ENCODE data around the gene NET1. TPM values are rescaled to one million over a fixed set of nuclear protein-coding genes. Genes with fewer than 3 reads are reported as not detected.

NET1 gene
- total RNA-seq, 4 donors from 2014 or later, result 90.0 to 311 (median 289) TPM

- Histone ChIP-seq H3K36me3 (no peaks in the 10 kb centered on the region), H3K9me3 (no peaks in the 10 kb centered on the region), H3K27me3 (no peaks in the 10 kb centered on the region), H3K27ac (no peak overlapping the region), H3K4me3 (no peak overlapping the region), H3K4me1 (no peaks in the 10 kb centered on the region)
- intact Hi-C loops (cut with DNase I; ENCODE audit: low total_unique reads), result no loop called here
- WGBS, 2 donors (ENCODE audit: low coverage in 1 of 2), result 86% methylated on average over 2 of the region's 2 CpGs; no CpG with 5 or more reads in 1 of the 2 donors
- in situ Hi-C loops (cut with MboI; ENCODE audit: low pct_ligation_motif_present in 1 of 4, low pct_unique_long_range_greater_than_20kb in 1 of 4, low sequenced_read_pairs in 3 of 4), result loop anchor here (10.0 to 25.0 kb wide), 2 partner anchors 536 to 544 kb away; partner anchors contain the start of gene AKR1E2 (in 1 of the 4)
- TF ChIP-seq, protein P1, sequence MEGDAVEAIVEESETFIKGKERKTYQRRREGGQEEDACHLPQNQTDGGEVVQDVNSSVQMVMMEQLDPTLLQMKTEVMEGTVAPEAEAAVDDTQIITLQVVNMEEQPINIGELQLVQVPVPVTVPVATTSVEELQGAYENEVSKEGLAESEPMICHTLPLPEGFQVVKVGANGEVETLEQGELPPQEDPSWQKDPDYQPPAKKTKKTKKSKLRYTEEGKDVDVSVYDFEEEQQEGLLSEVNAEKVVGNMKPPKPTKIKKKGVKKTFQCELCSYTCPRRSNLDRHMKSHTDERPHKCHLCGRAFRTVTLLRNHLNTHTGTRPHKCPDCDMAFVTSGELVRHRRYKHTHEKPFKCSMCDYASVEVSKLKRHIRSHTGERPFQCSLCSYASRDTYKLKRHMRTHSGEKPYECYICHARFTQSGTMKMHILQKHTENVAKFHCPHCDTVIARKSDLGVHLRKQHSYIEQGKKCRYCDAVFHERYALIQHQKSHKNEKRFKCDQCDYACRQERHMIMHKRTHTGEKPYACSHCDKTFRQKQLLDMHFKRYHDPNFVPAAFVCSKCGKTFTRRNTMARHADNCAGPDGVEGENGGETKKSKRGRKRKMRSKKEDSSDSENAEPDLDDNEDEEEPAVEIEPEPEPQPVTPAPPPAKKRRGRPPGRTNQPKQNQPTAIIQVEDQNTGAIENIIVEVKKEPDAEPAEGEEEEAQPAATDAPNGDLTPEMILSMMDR (IDR thresholded peaks at IDR 0.05), result no peak
- TF ChIP-seq EP300 (IDR thresholded peaks at IDR 0.05; ENCODE audit: low read depth), result no peak
- no peak for TF ChIP-seq POLR2AphosphoS5 (IDR thresholded peaks at IDR 0.05)
- TF ChIP-seq POLR2A (IDR thresholded peaks at IDR 0.05), result no peak
- no peak for DNase-seq
Observed at GRCh38 chr10:5381187-5381586, 31.2 kb upstream of the NET1 start.

DNA sequence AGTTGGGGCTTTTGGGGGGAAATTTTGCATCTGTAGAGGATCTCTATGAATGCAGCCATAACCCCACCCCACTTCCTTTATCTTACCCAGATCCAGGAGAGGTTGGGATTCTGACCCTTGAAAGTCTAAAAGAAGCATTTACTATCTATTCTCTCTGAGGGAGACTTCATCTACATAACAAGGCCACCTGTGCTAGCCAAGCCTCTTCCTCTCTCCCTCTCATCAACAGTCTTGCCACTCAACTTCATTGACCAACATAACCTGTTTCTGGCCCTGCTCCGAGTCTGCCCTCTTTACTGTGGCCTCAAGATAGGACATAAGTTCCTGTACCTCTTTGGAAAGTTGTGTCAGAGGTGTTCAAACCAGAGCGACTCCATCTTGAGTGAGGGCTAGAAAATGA, 27.1 kb upstream of the NET1 start:
- WGBS, 2 donors (ENCODE audit: low coverage in 1 of 2), result 51 to 90% methylated on average over 2 of the region's 2 CpGs
- no peak for DNase-seq
- Histone ChIP-seq H3K4me3 (no peak overlapping the region), H3K9me3 (peaks cover 9 to 11% of the 10 kb centered on the region in 2 donors), H3K27me3 (no peaks in the 10 kb centered on the region), H3K4me1 (no peaks in the 10 kb centered on the region), H3K27ac (no peak overlapping the region), H3K36me3 (no peaks in the 10 kb centered on the region)
- TF ChIP-seq EP300 (IDR thresholded peaks at IDR 0.05; ENCODE audit: low read depth), result no peak
- TF ChIP-seq POLR2AphosphoS5 (IDR thresholded peaks at IDR 0.05), result no peak
- TF ChIP-seq, protein P1 (IDR thresholded peaks at IDR 0.05), result no peak
- no peak for TF ChIP-seq POLR2A (IDR thresholded peaks at IDR 0.05)
- in situ Hi-C loops (cut with MboI; ENCODE audit: low pct_ligation_motif_present in 1 of 4, low pct_unique_long_range_greater_than_20kb in 1 of 4, low sequenced_read_pairs in 3 of 4), result loop anchor here (10.0 to 25.0 kb wide), 2 partner anchors 540 to 548 kb away; partner anchors contain the start of gene AKR1E2 (in 1 of the 4)
- intact Hi-C loops (cut with DNase I; ENCODE audit: low total_unique reads), result no loop called here

DNA sequence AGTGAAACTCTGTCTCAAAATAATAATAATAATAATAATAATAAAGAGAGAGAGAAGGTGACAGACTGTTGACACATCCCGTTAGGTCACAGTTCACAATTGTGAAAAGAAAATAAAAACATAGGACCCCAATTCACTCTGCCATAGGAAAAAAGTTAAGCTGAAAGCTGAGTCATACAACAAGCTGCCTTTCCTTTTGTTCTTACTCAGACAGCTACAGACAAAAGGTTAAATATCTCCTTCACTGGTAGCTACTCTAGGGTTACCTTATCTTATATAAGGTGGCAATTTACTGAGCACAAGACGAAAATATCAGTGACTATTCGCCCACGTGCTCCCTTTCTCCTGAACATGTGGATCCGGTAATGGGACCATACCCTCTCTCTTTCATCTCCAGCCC, 25.2 kb upstream of the NET1 start:
- Histone ChIP-seq H3K27ac (no peak overlapping the region), H3K36me3 (no peaks in the 10 kb centered on the region), H3K27me3 (no peaks in the 10 kb centered on the region), H3K4me3 (no peak overlapping the region), H3K9me3 (peaks cover 19 to 22% of the 10 kb centered on the region in 2 donors), H3K4me1 (no peaks in the 10 kb centered on the region)
- in situ Hi-C loops (cut with MboI; ENCODE audit: low pct_ligation_motif_present in 1 of 4, low pct_unique_long_range_greater_than_20kb in 1 of 4, low sequenced_read_pairs in 3 of 4), result loop anchor here (10.0 to 25.0 kb wide), 2 partner anchors 542 to 550 kb away; partner anchors contain the start of gene AKR1E2 (in 1 of the 4)
- TF ChIP-seq EP300 (IDR thresholded peaks at IDR 0.05; ENCODE audit: low read depth), result no peak
- TF ChIP-seq POLR2A (IDR thresholded peaks at IDR 0.05), result no peak
- TF ChIP-seq, protein P1 (IDR thresholded peaks at IDR 0.05), result no peak
- TF ChIP-seq POLR2AphosphoS5 (IDR thresholded peaks at IDR 0.05), result no peak
- intact Hi-C loops (cut with DNase I; ENCODE audit: low total_unique reads), result no loop called here
- no peak for DNase-seq
- 79 to 88% methylated on average over 5 of the region's 5 CpGs for WGBS, 2 donors (ENCODE audit: low coverage in 1 of 2)

DNA sequence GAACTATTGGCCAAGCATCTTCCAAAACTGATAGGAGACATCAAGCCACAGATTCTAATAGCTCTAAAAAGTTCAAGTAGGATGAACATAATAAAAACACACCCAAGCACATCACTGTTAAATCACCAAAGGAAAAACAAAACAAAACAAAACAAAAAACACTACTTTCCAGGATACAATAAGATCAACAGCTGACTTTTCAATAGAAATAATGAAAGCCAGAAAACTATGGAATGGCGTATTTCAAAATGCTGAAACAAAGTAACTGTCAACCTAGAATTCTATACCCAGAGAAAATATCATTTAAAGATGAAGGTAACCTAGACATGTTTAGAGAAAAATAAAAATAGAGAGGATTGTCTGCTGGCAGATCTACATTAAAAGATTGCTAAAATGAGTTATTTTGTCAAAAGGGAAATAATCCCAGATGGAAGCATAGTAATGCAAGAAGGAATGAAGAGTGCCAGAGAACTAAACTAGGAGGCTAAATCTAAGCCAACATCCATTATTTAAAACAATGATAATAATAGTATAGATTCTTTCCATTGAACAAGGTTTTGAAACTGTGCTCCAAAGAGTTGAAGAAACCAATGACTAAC, 21.7 kb upstream of the NET1 start:
- no peak overlapping the region for H3K4me3 ChIP-seq
- no peaks in the 10 kb centered on the region for H3K4me1 ChIP-seq
- H3K36me3 ChIP-seq, result no peaks in the 10 kb centered on the region
- WGBS, 2 donors (ENCODE audit: low coverage in 1 of 2), result 88 to 95% methylated on average over 1 of the region's 1 CpG
- no peak overlapping the region for H3K27ac ChIP-seq
- TF ChIP-seq EP300 (IDR thresholded peaks at IDR 0.05; ENCODE audit: low read depth), result no peak
- TF ChIP-seq, protein P1 (IDR thresholded peaks at IDR 0.05), result no peak
- TF ChIP-seq POLR2AphosphoS5 (IDR thresholded peaks at IDR 0.05), result no peak
- no peak for TF ChIP-seq POLR2A (IDR thresholded peaks at IDR 0.05)
- intact Hi-C loops (cut with DNase I; ENCODE audit: low total_unique reads), result no loop called here
- in situ Hi-C loops (cut with MboI; ENCODE audit: low pct_ligation_motif_present in 1 of 4, low pct_unique_long_range_greater_than_20kb in 1 of 4, low sequenced_read_pairs in 3 of 4), result loop anchor here in 1 of 4 donors (25.0 kb wide), 1 partner anchor 553 kb away; the partner anchor contains the start of gene AKR1E2
- DNase-seq, result no peak
- no peaks in the 10 kb centered on the region for H3K27me3 ChIP-seq
- H3K9me3 ChIP-seq, result peaks cover 19 to 22% of the 10 kb centered on the region in 2 donors

Measured in transverse colon (tissue), 4 donors.